Measurements from ENCODE around the gene KLHL25. TPM values are rescaled to one million over a fixed set of nuclear protein-coding genes. Genes with fewer than 3 reads are reported as not detected.

The KLHL25 gene
- total and polyA plus RNA-seq, 4 donors, result 2.3 to 34.2 (median 11.4) TPM

- TF ChIP-seq EGR1 (IDR thresholded peaks at IDR 0.05; ENCODE audit: low read depth in 2 of 2) (no peak), YY1 (IDR thresholded peaks at IDR 0.05) (no peak)
Measured at GRCh38 chr15:85748176-85748575, 46.5 kb downstream of the KLHL25 start (continued).

- Histone ChIP-seq H3K36me3 (ENCODE audit: control insufficient read depth in 4 of 4, insufficient read depth in 3 of 4, low read depth in 1 of 4, low read length in 3 of 4) (peaks cover 12 to 69% (median 43%) of the 10 kb centered on the region in 4 donors), H3K4me1 (ENCODE audit: control insufficient read depth in 4 of 4, insufficient read depth in 4 of 4, low read length in 3 of 4) (peaks cover 0 to 4% (median under 1%) of the 10 kb centered on the region in 4 donors), H3K27me3 (ENCODE audit: control insufficient read depth in 4 of 4, insufficient read depth in 4 of 4, low read length in 3 of 4) (no peaks in the 10 kb centered on the region), H3K9ac (ENCODE audit: low read depth in 1 of 2, low read length in 2 of 2) (no peak overlapping the region), H3K27ac (ENCODE audit: low read depth in 1 of 2, low read length in 2 of 2) (no peak overlapping the region), H3K9me3 (ENCODE audit: control insufficient read depth in 4 of 4, low read length in 3 of 4) (no peaks in the 10 kb centered on the region), H3K4me3 (ENCODE audit: low read depth in 1 of 3, low read length in 3 of 3) (no peak overlapping the region)
- WGBS, result 96% methylated on average over 12 of the region's 12 CpGs
- TF ChIP-seq EGR1 (IDR thresholded peaks at IDR 0.05; ENCODE audit: low read depth in 2 of 2) (no peak), RXRA (IDR thresholded peaks at IDR 0.05) (no peak), RAD21 (IDR thresholded peaks at IDR 0.05) (no peak), HNF4A (conservative IDR thresholded peaks at IDR 0.05) (no peak), JUND (IDR thresholded peaks at IDR 0.05) (no peak), FOXA1 (IDR thresholded peaks at IDR 0.05) (no peak)
- no peak for DNase-seq (ENCODE audit: low spot score)
Measured at GRCh38 chr15:85746641-85747040, 48.1 kb downstream of the KLHL25 start.

GRCh38 chr15:85745525-85746150 lies 49.1 kb downstream of the KLHL25 start:
- WGBS, result 86% methylated on average over 14 of the region's 14 CpGs
- no peak for DNase-seq (ENCODE audit: low spot score)
- H3K27ac ChIP-seq (ENCODE audit: low read depth in 1 of 2, low read length in 2 of 2), result no peak overlapping the region
- no peak overlapping the region for H3K9ac ChIP-seq (ENCODE audit: low read depth in 1 of 2, low read length in 2 of 2)
- H3K9me3 ChIP-seq (ENCODE audit: control insufficient read depth in 4 of 4, low read length in 3 of 4), result no peaks in the 10 kb centered on the region
- TF ChIP-seq HNF4G (IDR thresholded peaks at IDR 0.05) (no peak), GABPA (IDR thresholded peaks at IDR 0.05 in 1 of 2, conservative IDR thresholded peaks at IDR 0.05 in 1 of 2) (no peak), FOXA1 (IDR thresholded peaks at IDR 0.05) (no peak), ZBTB33 (IDR thresholded peaks at IDR 0.05) (no peak), RAD21 (IDR thresholded peaks at IDR 0.05) (no peak), YY1 (IDR thresholded peaks at IDR 0.05) (no peak), EGR1 (IDR thresholded peaks at IDR 0.05; ENCODE audit: low read depth in 2 of 2) (no peak), JUND (IDR thresholded peaks at IDR 0.05) (no peak), MAX (IDR thresholded peaks at IDR 0.05) (no peak), CTCF (IDR thresholded peaks at IDR 0.05; ENCODE audit: low read depth, low read length, missing input control) (no peak), RXRA (IDR thresholded peaks at IDR 0.05) (no peak)
- H3K4me3 ChIP-seq (ENCODE audit: low read depth in 1 of 3, low read length in 3 of 3), result no peak overlapping the region
- H3K4me1 ChIP-seq (ENCODE audit: control insufficient read depth in 4 of 4, insufficient read depth in 4 of 4, low read length in 3 of 4), result no peaks in the 10 kb centered on the region
- H3K27me3 ChIP-seq (ENCODE audit: control insufficient read depth in 4 of 4, insufficient read depth in 4 of 4, low read length in 3 of 4), result no peaks in the 10 kb centered on the region
- H3K36me3 ChIP-seq (ENCODE audit: control insufficient read depth in 4 of 4, insufficient read depth in 3 of 4, low read depth in 1 of 4, low read length in 3 of 4), result peaks cover 16 to 77% (median 53%) of the 10 kb centered on the region in 4 donors
